ENCODE data around the gene CCDC57.
"Not testable (repeated sequence)": the region's sequence is repeated elsewhere in the genome, so short reads cannot be mapped to it uniquely, and the experiment has no call there.

Gene CCDC57

DNA sequence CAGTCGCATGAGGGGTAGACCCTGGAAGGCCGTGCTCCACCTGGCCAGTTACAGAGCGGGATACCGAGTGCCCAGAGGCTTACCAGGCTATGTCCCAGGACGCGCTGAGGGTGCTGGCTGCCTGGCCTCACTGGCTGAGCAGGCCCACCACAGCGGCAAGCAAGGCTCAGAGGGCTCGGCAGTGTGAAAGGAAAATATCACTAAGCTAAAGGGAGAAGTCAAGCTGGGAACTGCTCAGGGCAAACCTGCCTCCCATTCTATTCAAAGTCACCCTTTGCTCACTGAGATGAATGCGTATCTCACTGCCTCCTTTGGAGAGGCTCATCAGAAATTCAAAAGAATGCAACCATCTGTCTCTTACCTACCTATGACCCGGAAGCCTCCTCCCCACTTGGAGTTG, 37.4 kb downstream of the CCDC57 start:
- DNase-seq (ENCODE audit: low spot score) = no peak

DNA sequence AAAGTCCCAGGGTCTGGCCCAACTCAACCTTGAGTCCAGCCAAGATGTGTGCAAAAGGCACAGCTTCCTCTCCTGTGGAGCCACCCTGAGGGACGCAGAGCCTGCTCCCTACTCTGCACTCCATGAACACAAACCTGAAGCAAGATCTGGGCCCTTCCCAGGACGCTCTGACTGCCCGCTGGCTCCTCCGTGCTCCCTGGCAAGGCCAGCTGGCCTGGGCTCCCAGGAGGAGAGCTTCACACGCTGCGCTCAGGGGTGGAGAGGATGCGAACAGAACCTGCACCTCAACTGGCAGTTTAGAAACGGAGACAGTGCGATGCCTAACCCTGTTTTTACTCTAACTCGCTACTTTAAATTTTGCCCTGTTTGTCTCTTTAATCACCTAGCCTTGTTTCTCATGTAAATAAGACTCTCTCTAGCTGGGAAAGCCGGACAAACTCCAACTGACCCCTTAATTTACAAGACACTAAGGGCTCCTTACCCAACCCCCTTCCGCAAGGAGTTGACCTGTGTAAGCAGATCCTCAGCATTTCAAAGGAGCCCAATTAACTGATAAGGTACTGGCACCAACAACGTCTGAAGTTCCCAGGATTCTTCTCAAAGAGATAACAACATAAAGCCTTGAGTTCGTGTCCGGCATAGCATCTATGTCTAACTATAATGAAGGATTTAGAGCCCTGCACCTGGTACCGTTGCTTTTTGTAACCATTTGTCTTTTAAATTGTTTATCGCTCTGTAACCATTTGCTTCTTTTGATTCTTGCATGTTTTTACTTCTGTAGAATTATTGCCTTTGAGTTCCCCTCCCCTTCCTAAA, 38.4 kb downstream of the CCDC57 start:
- DNase-seq (ENCODE audit: low spot score) = not testable (repeated sequence)

DNA sequence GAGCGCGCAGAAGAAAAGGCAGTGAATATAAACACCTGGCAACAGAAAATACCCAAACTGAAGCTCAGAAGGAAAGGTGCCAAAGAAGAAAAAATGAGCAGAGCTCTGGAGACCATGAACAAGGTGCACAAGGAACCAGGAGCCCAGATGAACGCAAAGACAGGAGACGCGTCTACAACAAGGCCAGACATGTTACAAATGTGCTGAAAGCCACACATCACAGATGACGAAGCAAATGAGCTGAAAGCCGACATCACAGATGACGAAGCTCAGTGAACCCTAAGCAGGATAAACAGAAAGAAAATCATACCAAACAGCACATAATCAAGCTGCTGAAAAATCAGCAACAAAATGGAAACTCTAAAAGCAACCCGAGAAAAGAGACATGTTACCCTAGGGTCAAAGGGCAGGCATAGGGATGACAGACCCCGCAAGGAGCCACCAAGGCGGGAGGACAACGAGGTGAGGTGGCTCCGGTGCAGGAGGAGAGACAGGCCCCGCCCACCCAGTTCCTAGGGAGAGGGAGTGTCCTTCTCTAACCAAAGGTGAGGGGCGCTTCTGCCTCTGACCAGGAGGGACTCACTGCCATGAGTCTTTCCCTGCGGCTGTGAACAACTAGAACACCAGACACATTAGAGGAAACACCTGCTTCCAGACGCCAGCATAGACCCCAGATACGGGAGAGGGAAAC, 39.1 kb downstream of the CCDC57 start:
- no peak for DNase-seq (ENCODE audit: low spot score)

DNA sequence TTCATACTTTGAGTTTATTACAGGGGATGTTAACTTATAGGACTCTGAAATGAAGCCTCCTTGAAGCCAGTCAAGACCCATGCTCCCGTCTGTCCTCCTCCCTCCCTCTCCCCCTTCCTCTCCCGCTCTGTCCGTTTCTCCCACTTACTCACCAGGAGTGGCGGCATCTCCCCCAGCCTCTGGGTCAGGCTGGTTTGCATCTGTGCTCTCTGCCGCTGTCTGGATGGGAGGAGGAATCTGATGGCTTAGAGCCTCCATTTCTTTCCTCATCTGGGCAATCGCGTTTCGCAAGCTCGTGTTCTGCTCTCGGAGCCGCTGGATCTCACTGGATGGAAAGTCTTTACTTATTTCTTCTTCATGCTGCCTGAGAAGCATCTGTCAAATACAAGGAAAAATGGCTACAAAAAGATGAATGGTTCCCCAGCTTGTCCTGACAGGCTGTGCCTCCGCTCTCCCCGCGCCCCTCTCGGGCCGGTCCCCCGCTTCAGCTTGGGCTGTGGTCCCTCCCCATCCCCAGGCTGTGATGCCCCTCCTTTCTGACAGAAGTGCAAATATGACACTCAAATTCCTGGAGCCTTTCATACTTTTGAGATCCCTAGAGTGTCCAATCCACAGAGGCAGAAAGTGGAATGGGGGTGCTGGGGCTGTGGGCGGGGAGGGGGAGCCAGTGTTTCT, 40.0 kb downstream of the CCDC57 start:
- DNase-seq (ENCODE audit: low spot score) = no peak

DNA sequence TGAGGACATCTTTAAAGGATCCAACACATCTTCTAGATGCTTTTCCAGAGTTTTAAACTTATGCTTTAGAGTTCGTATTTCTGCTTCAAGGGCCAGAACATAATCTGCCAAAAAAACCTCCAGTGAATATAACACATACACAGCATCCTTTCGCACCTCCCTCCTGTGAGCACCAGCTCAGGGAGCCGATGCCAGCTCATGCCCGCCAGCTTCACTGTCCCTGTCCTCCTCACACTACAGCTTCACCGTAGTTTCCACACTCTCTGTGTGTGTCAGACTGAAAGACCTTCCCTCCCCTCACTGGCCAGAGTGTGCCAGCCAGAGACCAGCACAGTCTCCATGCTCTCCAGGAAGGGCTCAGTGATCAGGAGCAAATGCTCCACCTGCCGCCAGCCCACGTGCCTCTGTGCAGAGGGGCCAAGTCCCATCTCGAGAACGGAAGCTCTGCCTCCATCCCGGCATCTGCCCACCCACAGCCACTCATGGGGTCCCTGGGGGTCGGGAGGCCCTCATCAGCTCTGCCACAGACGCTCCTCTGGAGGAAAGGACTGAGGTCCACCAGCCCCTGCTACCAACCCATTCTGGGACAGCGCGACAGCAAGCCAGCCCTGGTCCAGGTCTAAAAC, 40.8 kb downstream of the CCDC57 start:
- no peak for DNase-seq (ENCODE audit: low spot score)

DNA sequence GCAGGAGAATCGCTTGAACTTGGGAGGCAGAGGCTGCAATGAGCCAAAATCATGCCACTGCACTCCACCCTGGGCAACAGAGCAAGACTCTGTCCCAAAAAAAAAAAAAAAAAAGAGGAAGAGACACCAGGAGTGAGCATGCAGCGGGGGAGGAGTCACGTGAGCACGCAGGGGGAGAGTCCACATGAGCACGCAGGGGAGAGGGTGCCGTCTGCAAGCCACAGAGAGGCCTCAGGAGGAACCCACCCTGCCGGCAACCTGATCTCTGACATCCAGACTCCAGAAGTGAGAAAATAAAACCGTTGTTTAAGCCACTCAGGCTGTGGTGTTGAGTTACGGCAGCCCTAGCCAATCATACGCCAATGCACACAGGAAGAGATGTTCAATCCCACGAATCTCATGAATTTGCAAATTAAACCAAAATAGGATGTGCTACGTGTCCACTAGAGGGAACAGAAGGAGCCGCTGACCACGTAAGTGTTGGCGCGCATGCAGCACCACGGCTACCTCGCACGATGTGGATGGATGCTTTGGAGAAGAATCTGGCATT, 42.2 kb downstream of the CCDC57 start:
- DNase-seq (ENCODE audit: low spot score) = no peak

DNA sequence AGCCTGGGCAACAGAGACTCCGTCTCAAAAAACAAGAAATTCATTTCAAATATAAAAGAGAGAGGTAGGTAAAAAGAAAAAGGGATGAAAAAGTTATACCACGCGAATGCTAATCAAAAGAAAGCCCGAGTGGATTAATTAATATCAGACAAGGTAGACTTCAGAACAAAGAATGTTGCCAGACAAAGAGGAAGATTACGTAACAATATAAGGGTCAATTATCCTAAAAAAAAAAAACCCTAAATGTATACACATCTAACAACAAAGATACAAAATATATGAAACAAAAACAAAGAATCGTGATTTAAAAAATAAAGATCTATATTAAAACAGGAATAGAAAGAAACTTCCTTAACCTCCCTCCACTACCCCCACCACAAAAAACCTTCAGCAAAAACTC, 44.1 kb downstream of the CCDC57 start:
- no peak for DNase-seq (ENCODE audit: low spot score)

DNA sequence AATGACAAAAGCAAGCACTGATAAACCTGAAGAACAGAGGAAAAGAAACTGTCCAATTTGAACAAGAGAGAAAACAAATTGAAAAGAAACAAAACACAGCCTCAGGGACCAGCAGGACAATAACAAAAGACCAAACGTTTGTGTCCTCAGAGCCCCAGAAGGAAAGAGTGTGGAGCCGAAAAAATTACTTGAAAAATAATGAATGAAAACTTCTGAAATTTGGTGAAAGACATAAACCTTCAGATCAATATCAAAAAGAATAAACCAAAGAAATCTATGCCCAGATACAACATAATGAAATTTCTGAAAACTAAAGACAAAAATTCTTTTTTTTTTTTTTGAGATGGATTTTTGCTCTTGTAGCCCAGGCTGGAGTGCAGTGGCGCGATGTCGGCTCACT, 45.6 kb downstream of the CCDC57 start:
- DNase-seq (ENCODE audit: low spot score) = no peak

DNA sequence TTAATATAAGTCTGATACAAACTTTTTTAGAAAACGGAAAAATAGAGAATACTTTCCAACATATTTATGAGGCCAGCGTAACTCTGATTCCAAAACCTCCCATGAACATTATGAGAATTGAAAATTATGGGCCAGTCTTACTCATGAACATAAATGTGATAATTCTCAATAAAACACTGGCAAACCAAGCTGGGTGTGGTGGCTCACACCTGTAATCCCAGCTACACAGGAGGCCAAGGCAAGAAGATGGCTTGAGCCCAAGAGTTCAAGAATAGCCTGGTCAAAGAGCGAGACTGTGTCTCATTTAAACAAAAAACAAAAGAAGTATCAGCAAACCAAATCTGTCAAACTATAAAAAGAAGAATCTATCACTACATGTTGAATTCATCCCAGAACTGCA, 47.8 kb downstream of the CCDC57 start:
- no peak for DNase-seq (ENCODE audit: low spot score)

DNA sequence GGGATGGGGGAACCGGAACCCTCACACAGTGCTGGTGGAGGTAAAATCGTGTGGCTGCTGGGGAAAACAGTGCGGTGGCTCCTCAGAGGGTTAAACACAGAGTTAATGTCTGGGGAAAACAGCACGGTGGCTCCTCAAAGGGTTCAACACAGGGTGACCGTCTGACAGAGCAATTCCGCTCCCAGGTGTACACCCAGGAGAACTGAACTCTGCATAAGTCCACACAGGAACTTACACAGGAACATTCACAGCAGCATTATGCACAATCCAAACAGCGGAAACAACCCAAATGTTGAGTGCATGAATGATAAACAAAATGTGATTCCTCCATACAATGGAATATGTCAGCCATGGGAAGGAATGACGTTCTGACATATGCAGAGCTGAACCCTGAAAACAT, 51.4 kb downstream of the CCDC57 start:
- no peak for DNase-seq (ENCODE audit: low spot score)

DNA sequence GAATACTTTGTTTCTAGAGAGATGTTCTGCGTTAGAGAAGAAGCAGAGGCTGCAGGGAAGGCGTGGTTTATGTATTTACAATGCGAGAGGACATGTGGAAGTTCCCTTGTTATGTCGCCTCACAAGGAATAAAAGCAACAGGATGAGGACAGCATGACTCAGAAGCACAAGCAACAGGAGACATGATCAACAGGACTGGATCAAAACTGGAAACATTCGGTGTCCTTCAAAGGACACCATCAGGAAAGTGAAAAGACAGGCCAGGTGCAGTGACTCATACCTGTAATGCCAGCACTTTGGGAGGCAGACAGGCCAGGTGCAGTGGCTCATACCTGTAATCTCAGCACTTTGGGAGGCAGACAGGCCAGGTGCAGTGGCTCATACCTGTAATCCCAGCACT, 52.6 kb downstream of the CCDC57 start:
- DNase-seq (ENCODE audit: low spot score) = no peak

DNA sequence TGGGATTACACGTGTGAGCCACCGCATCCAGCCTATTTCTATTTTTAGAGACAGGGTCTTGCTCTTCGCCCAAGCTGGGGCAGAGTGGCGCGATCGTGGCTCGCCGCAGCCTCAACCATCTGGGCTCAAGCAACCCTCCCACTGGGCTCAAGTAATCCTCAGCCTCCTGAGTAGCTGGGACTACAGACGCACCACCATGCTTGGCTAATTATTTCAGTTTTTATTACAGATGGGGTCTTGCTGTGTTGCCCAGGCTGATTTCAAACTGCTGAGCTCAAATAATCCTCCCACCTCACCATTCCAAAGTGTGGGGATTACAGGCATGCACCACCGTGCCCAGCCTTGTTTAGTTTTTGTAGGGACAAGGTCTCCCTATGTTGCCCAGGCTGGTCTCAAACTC, 53.8 kb downstream of the CCDC57 start:
- no peak for DNase-seq (ENCODE audit: low spot score)

DNA sequence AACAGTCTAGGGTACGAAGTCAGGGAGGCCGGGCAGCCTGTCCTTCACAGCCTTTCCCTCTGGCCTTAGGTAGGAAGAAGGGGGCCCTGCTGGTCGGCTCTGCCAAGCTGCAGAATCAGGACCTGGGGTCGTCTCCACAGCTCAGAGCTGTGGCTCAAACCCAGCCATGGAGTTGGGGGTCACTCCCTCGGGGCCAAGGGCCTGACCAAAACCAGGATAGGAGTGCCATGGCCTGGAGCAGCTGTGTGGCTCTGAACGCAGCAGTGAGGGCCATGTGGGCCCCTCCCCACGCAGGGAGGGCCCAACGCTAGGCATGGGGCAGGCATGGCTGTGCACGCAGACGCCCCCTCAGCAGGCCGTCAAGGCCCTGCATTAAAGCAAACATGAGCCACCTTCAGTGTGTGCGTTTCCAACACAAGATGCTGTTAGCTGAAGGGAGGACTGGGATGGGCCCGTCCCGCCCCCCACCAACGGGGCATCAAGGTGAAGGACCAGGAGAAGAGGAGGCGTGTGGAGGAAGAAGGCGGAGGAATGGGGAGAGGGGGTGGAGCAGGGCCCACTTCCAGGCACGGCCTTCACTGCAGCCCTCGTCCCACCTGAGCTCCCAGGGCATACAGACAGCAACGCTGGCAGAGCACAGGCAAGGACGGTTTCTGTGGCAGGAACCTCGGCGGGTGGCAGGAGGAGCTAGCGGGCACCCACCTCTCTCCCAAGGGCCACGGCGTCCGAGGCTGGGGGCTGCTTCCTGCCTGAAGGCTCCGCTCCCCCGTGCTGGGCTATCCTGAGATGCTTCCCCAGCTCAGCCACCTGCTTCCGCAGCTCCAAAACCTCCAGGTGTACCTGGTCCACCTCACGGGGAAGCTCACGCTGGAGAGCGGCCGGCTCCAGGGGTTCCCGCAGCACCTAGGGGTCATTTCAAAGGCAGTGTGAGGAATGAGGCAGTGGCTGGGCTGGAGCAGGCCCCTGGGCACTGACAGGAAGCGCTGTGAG, 55.3 kb downstream of the CCDC57 start:
- DNase-seq (ENCODE audit: low spot score) = no peak

DNA sequence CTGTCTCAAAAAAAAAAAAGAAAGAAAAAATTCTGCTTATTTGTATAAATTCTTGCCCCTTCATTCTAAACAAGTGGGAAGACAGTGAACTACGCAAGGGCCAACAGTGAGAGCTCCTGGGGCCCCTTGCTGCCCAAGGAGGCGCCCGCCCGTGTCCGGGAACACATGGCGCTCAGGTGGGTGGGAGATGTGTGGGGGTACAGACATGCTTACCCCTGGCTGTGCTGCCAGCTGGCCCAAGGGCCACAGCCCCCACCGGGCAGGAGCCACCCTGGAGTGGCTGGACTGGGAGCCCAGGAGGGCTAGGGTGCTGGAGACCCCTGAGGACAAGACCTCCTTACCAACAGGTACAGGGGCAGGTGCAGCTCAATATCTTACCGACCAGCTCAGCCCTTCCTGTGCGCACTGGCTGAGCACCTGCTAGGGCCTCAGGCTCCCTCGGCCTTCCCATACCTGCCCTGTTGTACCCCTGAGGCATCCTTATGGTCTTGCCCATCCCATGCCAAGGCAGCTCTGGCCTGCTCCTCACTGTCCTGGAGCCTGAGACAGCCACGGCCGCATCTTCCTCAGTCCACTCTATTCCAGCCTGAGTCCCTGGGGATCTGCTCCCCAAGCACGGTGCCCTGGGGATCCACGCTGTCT, 56.2 kb downstream of the CCDC57 start:
- DNase-seq (ENCODE audit: low spot score) = no peak

DNA sequence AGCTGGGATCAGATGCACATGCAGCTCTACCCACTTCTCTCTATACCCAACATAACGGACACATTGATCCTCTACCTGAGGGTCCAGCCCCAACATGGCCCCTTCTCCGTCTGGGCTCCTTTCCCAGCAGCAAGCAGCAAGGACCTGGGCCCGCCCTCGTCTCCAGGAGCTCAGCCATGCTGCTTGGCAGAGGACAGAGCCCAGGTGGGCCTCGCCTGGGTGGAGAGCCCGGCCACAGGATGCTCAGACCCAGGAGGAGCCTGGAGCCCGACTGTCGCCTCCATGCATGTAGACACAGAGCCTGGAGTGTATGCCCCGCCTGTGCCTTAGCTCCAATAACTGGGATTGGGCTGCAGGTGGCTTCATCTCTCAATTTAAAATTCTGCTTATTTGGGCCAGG, 57.0 kb downstream of the CCDC57 start:
- no peak for DNase-seq (ENCODE audit: low spot score)

DNA sequence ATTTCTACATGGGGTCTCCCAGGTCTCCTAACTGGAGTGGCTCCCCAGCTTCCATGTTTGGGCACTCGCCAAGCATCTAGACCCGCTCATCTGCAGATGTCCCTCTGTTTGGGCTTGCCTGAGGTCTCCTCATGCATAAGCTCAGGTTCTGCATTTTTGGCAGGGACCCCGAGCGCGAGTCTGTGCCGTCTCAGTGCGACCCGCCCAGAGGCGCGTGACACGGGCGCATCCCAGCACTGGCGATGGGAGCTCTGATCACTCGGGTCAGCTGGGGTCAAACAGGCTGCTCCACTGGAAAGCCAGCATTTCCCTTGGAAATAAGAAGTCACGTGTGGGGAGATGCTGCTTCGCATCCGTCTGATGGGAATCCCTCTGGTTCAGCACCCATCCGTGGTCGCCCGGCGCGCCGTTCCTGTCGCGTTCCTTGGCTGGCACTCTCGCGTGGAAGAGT, 57.7 kb downstream of the CCDC57 start:
- DNase-seq (ENCODE audit: low spot score) = no peak

DNA sequence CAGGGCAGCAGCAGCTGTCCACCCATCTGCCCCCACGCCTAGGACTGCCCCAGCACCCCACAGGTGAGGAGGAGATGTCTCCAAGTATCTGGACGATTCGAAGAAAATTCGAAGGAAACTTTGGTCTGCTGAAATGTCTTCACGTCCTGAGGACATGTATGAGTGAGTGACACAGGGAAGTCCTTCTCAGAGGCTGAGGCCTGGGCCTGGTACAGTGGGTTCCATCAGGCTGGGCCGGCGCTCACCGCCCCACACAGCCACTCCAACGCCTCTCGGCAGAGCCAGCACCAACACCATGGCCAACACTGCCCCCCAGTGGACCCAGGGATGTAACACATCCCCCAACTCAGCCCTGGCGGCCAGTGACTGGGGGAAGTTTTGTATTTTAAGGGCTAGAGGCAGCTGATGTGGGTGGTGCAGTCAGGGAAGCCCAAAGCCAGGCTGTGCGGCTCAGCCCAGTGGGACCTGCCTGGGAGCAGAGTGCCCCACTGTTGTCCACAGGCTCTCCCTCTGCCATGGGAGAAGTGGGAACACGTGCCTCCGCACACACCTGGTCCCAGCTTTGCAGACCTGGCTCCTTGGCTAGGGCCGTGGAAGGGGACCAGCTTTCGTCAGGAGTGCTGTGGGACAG, 58.8 kb downstream of the CCDC57 start:
- DNase-seq (ENCODE audit: low spot score) = peak; percentile 93

DNA sequence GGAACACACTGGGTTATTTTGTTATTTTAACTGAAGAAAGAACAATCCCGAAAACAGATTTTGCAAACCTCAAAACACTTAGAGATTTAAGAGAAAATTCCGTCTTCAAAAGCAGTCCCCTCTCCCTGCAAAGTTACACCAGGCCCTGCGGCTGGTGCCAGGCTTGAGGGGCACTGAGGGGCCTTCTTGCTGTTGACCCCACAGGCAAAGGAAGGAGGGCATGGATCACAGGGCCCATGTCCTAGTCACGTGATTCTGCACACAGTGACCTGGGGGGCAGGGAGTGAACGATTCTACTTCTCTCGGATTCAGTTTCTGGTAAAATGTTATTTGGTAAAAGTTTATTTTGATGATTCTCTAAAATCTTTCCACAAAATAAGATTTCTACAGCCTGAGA, 59.3 kb downstream of the CCDC57 start:
- no peak for DNase-seq (ENCODE audit: low spot score)

DNA sequence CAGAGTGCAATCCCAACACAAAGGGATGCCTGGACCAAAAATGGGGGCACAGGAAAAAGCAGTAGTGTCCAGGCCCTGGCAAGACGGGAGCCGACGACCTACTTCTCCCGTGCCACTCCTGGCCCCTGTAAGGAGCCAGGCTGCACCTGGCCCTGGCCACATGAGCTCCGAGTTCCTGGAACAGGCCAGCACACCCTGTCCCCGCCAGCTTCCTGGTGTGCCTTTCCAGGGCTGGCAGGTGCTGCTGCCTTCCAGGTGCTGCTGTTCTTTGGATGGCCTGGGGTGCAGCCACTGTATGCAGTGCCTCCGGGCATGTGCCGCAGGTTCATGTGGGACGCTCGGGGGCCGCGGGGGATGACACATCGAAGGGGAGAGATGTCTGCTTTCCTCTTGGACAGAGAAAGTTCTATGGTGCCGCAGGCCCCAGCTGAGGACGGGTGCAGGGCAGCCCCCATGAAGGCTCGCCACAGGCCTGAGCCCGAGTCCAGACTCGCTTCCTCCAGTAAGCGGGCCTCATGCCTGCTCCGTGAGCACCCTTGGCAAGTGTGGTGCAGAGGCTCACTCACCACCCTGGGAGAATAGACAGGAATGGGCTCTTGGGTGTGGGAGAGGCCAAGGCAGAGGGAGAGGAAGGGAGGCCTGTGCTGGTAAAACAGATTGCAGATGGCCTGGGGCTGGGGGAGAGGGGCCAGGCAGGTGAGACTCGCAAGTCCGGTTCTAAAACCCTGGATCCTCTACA, 59.9 kb downstream of the CCDC57 start:
- DNase-seq (ENCODE audit: low spot score) = no peak
